Neural cell (in vitro differentiated cells): ENCODE results near the gene MAVS. TPM values are rescaled to one million over a fixed set of nuclear protein-coding genes. Genes with fewer than 3 reads are reported as not detected.

ENCODE experiments used
- H2AFZ ChIP-seq: fragments of 200-600, 300-800 bp; sonication (generic), shearing (Covaris generic); 2 replicates; pipeline ENCODE4 v1.6.0; 2014; ENCODE audit warnings: low read depth, mild to moderate bottlenecking, antibody characterized with exemption, low read length, moderate library complexity
- H3F3A ChIP-seq: fragments of 200-600 bp; shearing (Covaris generic); 2 replicates; pipeline ENCODE4 v1.6.1; 2016; ENCODE audit warnings: mild to moderate bottlenecking, moderate library complexity, mixed read lengths, antibody characterized with exemption, low read length; ENCODE audit not compliant: insufficient read depth, poor library complexity, severe bottlenecking
- H3K27ac ChIP-seq: fragments of 200-600, 300-800 bp; sonication (generic), shearing (Covaris generic); 2 replicates; pipeline ENCODE4 v1.5.1; 2014; ENCODE audit warnings: mild to moderate bottlenecking, low read length, moderate library complexity
- H3K27me3 ChIP-seq: fragments of 300-800, 200-600 bp; sonication (generic), shearing (Covaris generic); 2 replicates; pipeline ENCODE4 v1.6.0; 2014; ENCODE audit warnings: mild to moderate bottlenecking, low read depth, low read length, moderate library complexity; ENCODE audit not compliant: insufficient read depth
- H3K36me3 ChIP-seq: fragments of 300-800, 200-600 bp; sonication (generic), shearing (Covaris generic); 2 replicates; pipeline ENCODE4 v1.5.1; 2014; ENCODE audit warnings: mild to moderate bottlenecking, antibody characterized with exemption, low read length, moderate library complexity; ENCODE audit not compliant: insufficient read depth
- H3K4me2 ChIP-seq: fragments of 300-800, 200-600 bp; sonication (generic), shearing (Covaris generic); 2 replicates; pipeline ENCODE4 v1.6.0; 2014; ENCODE audit warnings: mild to moderate bottlenecking, low read length
- H3K4me3 ChIP-seq: fragments of 300-800, 200-600 bp; sonication (generic), shearing (Covaris generic); 2 replicates; pipeline ENCODE4 v1.5.1; 2014; ENCODE audit warnings: mild to moderate bottlenecking, low read length, moderate library complexity
- H3K79me2 ChIP-seq: fragments of 200-600 bp; shearing (Covaris generic); replicated peaks from 2 replicates; pipeline ENCODE4 v1.6.0; 2014; ENCODE audit warnings: mild to moderate bottlenecking, low read length, moderate library complexity; ENCODE audit not compliant: insufficient read depth
- H3K9ac ChIP-seq: fragments of 300-800, 200-600 bp; sonication (generic), shearing (Covaris generic); 2 replicates; pipeline ENCODE4 v1.6.1; 2016; ENCODE audit warnings: mild to moderate bottlenecking, low read length, mixed read lengths
- H3K9me2 ChIP-seq: fragments of 200-600 bp; shearing (Covaris generic); 2 replicates; pipeline ENCODE4 v1.6.1; 2016; ENCODE audit warnings: mild to moderate bottlenecking, low read length, mixed read lengths; ENCODE audit not compliant: insufficient read depth
- H3K9me3 ChIP-seq: fragments of 200-600, 300-800 bp; sonication (generic), shearing (Covaris generic); 2 replicates; pipeline ENCODE4 v1.6.1; 2016; ENCODE audit warnings: mild to moderate bottlenecking, mixed run types, low read length, moderate library complexity, mixed read lengths
- H4K20me1 ChIP-seq: fragments of 200-600 bp; shearing (Covaris generic); 2 replicates; pipeline ENCODE4 v1.6.1; 2016; ENCODE audit warnings: mild to moderate bottlenecking, mixed run types; ENCODE audit not compliant: insufficient read depth
- EP300 ChIP-seq: fragments of 450-650 bp; conservative IDR thresholded peaks from 2 replicates; pipeline ENCODE4 v1.6.1; 2014; ENCODE audit warnings: antibody characterized with exemption, mild to moderate bottlenecking, moderate library complexity; ENCODE audit not compliant: poor library complexity, severe bottlenecking
- EZH2 ChIP-seq: fragments of 200-600, 300-800 bp; shearing (Covaris generic), sonication (generic); IDR thresholded peaks from 2 replicates; pipeline ENCODE4 v1.6.1; 2014; ENCODE audit warnings: antibody characterized with exemption, low read length, borderline replicate concordance, mild to moderate bottlenecking; ENCODE audit not compliant: insufficient read depth, poor library complexity, severe bottlenecking
- MXI1 ChIP-seq: fragments of 450-650 bp; conservative IDR thresholded peaks from 2 replicates; pipeline ENCODE4 v1.6.1; 2014; ENCODE audit warnings: antibody characterized with exemption, mild to moderate bottlenecking; ENCODE audit not compliant: poor library complexity, severe bottlenecking
- POLR2AphosphoS5 ChIP-seq: IDR thresholded peaks from 2 replicates; pipeline ENCODE4 v1.6.1; 2012
- RAD21 ChIP-seq: fragments of 450-650 bp; conservative IDR thresholded peaks from 2 replicates; pipeline ENCODE4 v1.6.1; 2014; ENCODE audit warnings: antibody characterized with exemption, mild to moderate bottlenecking, moderate library complexity
- SMC3 ChIP-seq: fragments of 450-650 bp; conservative IDR thresholded peaks from 2 replicates; pipeline ENCODE4 v1.6.1; 2014; ENCODE audit warnings: antibody characterized with exemption, mild to moderate bottlenecking, moderate library complexity; ENCODE audit not compliant: poor library complexity
- TAF1 ChIP-seq: IDR thresholded peaks from 2 replicates; pipeline ENCODE4 v1.6.1; 2012; ENCODE audit warnings: low read depth
- polyA plus RNA-seq: library from polyadenylated mRNA; depleted of rRNA; stranded (reverse); fragments of >200 nt; gene quantifications from 2 replicates; pipeline ENCODE4 v1.2.3, GENCODE V29; 2014
- TF ChIP-seq, protein P1 (sequence below): IDR thresholded peaks from 2 replicates; pipeline ENCODE4 v1.6.1; 2012; ENCODE audit warnings: borderline replicate concordance
- TF ChIP-seq, protein P2 (sequence below): fragments of 450-650 bp; IDR thresholded peaks from 2 replicates; pipeline ENCODE4 v1.5.1; 2014; ENCODE audit warnings: antibody characterized with exemption, mild to moderate bottlenecking, moderate library complexity; ENCODE audit not compliant: poor library complexity, severe bottlenecking

MAVS gene
- polyA plus RNA-seq, 1 donor from 2014 or later, result 5.4 TPM

DNA sequence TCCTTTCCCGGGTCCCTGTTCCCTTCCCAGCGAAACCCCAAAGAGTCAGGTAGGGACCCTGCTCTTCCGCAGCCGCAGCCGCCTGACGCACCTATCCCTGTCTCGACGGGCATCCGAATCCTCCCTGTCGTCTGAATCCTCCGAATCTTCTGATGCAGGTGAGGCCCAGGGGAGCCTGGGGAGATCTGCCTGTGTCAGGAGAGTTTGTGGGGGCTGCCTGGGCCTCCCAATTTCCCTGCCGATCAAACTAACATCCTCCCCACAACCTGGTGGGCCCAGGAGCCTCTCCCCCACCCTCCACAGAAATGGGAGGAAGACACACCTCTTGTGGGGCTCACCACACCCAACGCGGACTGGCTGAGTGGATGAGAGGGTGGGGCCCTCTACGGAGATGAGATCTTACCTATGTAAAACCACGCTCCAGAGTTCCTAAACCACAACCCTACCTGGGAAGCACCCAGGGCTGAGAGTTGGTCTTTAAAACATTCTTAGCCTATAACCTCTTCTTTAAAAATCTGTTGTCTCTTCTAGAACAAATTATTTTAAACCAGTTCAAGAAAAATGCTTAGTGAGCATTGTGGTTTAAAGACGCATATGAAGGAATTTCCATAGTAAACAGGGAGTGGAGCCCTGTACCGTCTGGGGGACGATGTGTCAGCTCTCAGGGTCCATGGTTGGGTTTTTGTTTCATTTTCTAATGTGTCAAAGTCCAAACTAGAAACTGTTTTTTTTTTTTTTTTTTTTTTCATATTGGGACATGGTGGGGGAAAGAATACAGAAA, 48.9 kb upstream of the MAVS start:
- H3K79me2 ChIP-seq, result no peaks in the 10 kb centered on the region
- H3K27me3 ChIP-seq, result no peaks in the 10 kb centered on the region
- no peaks in the 10 kb centered on the region for H3F3A ChIP-seq
- TF ChIP-seq, protein P1, sequence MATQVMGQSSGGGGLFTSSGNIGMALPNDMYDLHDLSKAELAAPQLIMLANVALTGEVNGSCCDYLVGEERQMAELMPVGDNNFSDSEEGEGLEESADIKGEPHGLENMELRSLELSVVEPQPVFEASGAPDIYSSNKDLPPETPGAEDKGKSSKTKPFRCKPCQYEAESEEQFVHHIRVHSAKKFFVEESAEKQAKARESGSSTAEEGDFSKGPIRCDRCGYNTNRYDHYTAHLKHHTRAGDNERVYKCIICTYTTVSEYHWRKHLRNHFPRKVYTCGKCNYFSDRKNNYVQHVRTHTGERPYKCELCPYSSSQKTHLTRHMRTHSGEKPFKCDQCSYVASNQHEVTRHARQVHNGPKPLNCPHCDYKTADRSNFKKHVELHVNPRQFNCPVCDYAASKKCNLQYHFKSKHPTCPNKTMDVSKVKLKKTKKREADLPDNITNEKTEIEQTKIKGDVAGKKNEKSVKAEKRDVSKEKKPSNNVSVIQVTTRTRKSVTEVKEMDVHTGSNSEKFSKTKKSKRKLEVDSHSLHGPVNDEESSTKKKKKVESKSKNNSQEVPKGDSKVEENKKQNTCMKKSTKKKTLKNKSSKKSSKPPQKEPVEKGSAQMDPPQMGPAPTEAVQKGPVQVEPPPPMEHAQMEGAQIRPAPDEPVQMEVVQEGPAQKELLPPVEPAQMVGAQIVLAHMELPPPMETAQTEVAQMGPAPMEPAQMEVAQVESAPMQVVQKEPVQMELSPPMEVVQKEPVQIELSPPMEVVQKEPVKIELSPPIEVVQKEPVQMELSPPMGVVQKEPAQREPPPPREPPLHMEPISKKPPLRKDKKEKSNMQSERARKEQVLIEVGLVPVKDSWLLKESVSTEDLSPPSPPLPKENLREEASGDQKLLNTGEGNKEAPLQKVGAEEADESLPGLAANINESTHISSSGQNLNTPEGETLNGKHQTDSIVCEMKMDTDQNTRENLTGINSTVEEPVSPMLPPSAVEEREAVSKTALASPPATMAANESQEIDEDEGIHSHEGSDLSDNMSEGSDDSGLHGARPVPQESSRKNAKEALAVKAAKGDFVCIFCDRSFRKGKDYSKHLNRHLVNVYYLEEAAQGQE, result no peak
- no peak for TF ChIP-seq EZH2
- TF ChIP-seq RAD21, result no peak
- TF ChIP-seq POLR2AphosphoS5, result no peak
- TF ChIP-seq, protein P2, sequence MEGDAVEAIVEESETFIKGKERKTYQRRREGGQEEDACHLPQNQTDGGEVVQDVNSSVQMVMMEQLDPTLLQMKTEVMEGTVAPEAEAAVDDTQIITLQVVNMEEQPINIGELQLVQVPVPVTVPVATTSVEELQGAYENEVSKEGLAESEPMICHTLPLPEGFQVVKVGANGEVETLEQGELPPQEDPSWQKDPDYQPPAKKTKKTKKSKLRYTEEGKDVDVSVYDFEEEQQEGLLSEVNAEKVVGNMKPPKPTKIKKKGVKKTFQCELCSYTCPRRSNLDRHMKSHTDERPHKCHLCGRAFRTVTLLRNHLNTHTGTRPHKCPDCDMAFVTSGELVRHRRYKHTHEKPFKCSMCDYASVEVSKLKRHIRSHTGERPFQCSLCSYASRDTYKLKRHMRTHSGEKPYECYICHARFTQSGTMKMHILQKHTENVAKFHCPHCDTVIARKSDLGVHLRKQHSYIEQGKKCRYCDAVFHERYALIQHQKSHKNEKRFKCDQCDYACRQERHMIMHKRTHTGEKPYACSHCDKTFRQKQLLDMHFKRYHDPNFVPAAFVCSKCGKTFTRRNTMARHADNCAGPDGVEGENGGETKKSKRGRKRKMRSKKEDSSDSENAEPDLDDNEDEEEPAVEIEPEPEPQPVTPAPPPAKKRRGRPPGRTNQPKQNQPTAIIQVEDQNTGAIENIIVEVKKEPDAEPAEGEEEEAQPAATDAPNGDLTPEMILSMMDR, result no peak
- TF ChIP-seq EP300, result no peak
- TF ChIP-seq TAF1, result no peak
- no peak for TF ChIP-seq SMC3
- no peak for TF ChIP-seq MXI1
- H3K9me2 ChIP-seq, result no peaks in the 10 kb centered on the region
- H3K36me3 ChIP-seq, result no peaks in the 10 kb centered on the region
- H3K9me3 ChIP-seq, result no peaks in the 10 kb centered on the region
- no peak overlapping the region for H3K4me3 ChIP-seq
- no peak overlapping the region for H3K27ac ChIP-seq
- H4K20me1 ChIP-seq, result no peaks in the 10 kb centered on the region
- no peak overlapping the region for H2AFZ ChIP-seq
- no peak overlapping the region for H3K9ac ChIP-seq
- no peak overlapping the region for H3K4me2 ChIP-seq

DNA sequence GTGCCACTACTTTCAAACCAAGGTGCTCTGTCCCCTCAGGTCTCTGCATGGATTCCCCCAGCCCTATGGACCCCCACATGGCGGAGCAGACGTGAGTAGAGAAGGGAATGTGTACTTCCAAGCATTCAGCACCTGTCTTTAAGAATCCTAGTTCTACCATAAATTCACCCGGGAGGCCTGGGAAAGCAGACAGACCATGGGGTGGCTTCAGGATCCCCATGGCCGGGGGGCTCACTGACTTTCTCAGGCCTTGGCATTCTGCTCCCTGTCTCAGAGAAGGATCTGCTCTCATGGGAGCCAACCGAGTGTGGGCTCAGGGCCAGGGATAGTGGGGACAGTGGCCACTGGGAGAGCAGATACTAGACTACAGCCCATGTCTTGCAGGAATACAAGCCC, 48.3 kb upstream of the MAVS start:
- no peaks in the 10 kb centered on the region for H3F3A ChIP-seq
- H3K79me2 ChIP-seq, result no peaks in the 10 kb centered on the region
- no peak overlapping the region for H3K9ac ChIP-seq
- no peak overlapping the region for H3K27ac ChIP-seq
- H3K9me2 ChIP-seq, result no peaks in the 10 kb centered on the region
- H2AFZ ChIP-seq, result no peak overlapping the region
- H3K9me3 ChIP-seq, result no peaks in the 10 kb centered on the region
- H3K36me3 ChIP-seq, result no peaks in the 10 kb centered on the region
- TF ChIP-seq EZH2, result no peak
- no peak for TF ChIP-seq TAF1
- TF ChIP-seq RAD21, result no peak
- no peak for TF ChIP-seq MXI1
- TF ChIP-seq, protein P1, result no peak
- no peak for TF ChIP-seq SMC3
- TF ChIP-seq EP300, result no peak
- TF ChIP-seq, protein P2, result no peak
- no peak for TF ChIP-seq POLR2AphosphoS5
- no peak overlapping the region for H3K4me3 ChIP-seq
- H3K4me2 ChIP-seq, result no peak overlapping the region
- H4K20me1 ChIP-seq, result no peaks in the 10 kb centered on the region
- no peaks in the 10 kb centered on the region for H3K27me3 ChIP-seq
